Adrenal gland (tissue), 5 donors: ENCODE measurements around the gene SPATA31D1.
"Not testable (repeated sequence)": the region's sequence is repeated elsewhere in the genome, so short reads cannot be mapped to it uniquely, and the experiment has no call there.

ENCODE experiments used
- CTCF ChIP-seq, 6 experiments: fragments of 450-650 bp in 4 of 6; fragments of 200-600 bp in 2 of 6; sonication (generic) in 1 of 6; IDR thresholded peaks; 1 replicate in 5 of 6; 2 replicates in 1 of 6; pipeline versions ENCODE4 v1.5.1 to v1.8.0; 2016 to 2021; ENCODE audit warnings: antibody characterized with exemption in 6 of 6, mild to moderate bottlenecking in 2 of 6, moderate library complexity in 1 of 6
- POLR2A ChIP-seq, 2 donors: fragments of 450-650 bp; IDR thresholded peaks; one replicate each; pipeline ENCODE4 v1.6.1; 2017; ENCODE audit warnings: antibody characterized with exemption in 2 of 2, mild to moderate bottlenecking in 2 of 2, moderate library complexity in 1 of 2
- donor health status: DM: no; HTN: no; CAD: no.

- TF ChIP-seq POLR2A, CTCF (IDR thresholded peaks at IDR 0.05): not testable (repeated sequence)
Measured at GRCh38 chr9:81943393-81943792, 45.2 kb upstream of the SPATA31D1 start, which contains the start of gene SPATA31D3.
